HepG2 (cell line): Measurements from ENCODE around the gene KITLG. TPM values are rescaled to one million over a fixed set of nuclear protein-coding genes. Genes with fewer than 3 reads are reported as not detected.

Experiments used
- ATAC-seq: fragments of 200-7000 bp; cut with Tn5 transposase; 3 replicates; pipeline ENCODE4 v1.9.1; 2020; ENCODE audit warnings: mild to moderate bottlenecking, moderate library complexity
- BruUV-seq: library from RNA; stranded (reverse); fragments of 400-500 nt; replicated peaks from 2 replicates; lab custom pipeline; 2021; lab: Mats Ljungman, UMichigan
- CTCF ChIA-PET: fragments of 300-600 bp; formaldehyde crosslinking; extraction: SDS; loops from one replicate; lab custom pipeline; 2021; ENCODE audit warnings: low total read pairs, inconsistent platforms, low intra/inter-chr PET ratio; lab: Yijun Ruan, JAX
- POLR2A ChIA-PET: fragments of 350-600 bp; sonication (Branson Sonifier 250); formaldehyde crosslinking; loops from one replicate; lab custom pipeline; 2020; ENCODE audit warnings: antibody characterized with exemption, inconsistent platforms; lab: Yijun Ruan, JAX
- DNase-seq: peaks from one replicate; pipeline ENCODE4 v3.0.0-alpha.2; 2015; ENCODE audit warnings: low spot score
- FAIRE-seq: peaks from 3 replicates; lab custom pipeline; 2011; peaks lifted over from hg19 to GRCh38; lab: Jason Lieb, UNC
- H2AFZ ChIP-seq: one replicate; pipeline ENCODE4 v1.6.1; 2011; ENCODE audit warnings: low read length, inconsistent platforms
- H3K27ac ChIP-seq: fragments of 300-600 bp; 3 replicates; pipeline ENCODE4 v1.8.0; 2011; ENCODE audit warnings: mixed run types, mild to moderate bottlenecking, mixed read lengths, low read length, inconsistent platforms; ENCODE audit not compliant: insufficient read depth; ENCODE audit errors: extremely low read length
- H3K27me3 ChIP-seq, 2 experiments: fragments of 200-600 bp in 1 of 2; 2 replicates in 1 of 2; 3 replicates in 1 of 2; pipeline versions ENCODE4 v1.6.0 to v1.8.0; 2011; ENCODE audit warnings: low read length in 2 of 2, mild to moderate bottlenecking in 2 of 2, moderate library complexity in 2 of 2, inconsistent platforms in 1 of 2; ENCODE audit not compliant: insufficient read depth in 2 of 2, control insufficient read depth in 1 of 2
- H3K36me3 ChIP-seq, 2 experiments: fragments of 200-600 bp in 1 of 2; replicated peaks in 1 of 2; 2 replicates in 1 of 2; 3 replicates in 1 of 2; pipeline versions ENCODE4 v1.5.1 to v1.8.0; 2011; ENCODE audit warnings: low read length in 2 of 2, inconsistent platforms in 1 of 2; ENCODE audit not compliant: insufficient read depth in 2 of 2, control insufficient read depth in 1 of 2
- H3K4me1 ChIP-seq: 2 replicates; pipeline ENCODE4 v1.5.1; 2012; ENCODE audit warnings: low read length, inconsistent platforms; ENCODE audit not compliant: insufficient read depth
- H3K4me2 ChIP-seq: 2 replicates; pipeline ENCODE4 v1.6.0; 2011; ENCODE audit warnings: low read depth, low read length, inconsistent platforms
- H3K4me3 ChIP-seq, 3 experiments: fragments of 200-600 bp in 1 of 3; sonication (generic), shearing (Covaris generic) in 1 of 3; replicated peaks in 1 of 3; 2 replicates each; pipeline ENCODE4 v1.5.1; 2011 to 2016; ENCODE audit warnings: low read length in 3 of 3, inconsistent platforms in 2 of 3, low read depth in 2 of 3, mild to moderate bottlenecking in 2 of 3, control low read depth in 1 of 3, mixed read lengths in 1 of 3; ENCODE audit not compliant: insufficient read depth in 1 of 3
- H3K79me2 ChIP-seq: one replicate; pipeline ENCODE4 v1.6.1; 2011; ENCODE audit warnings: low read length, inconsistent platforms; ENCODE audit not compliant: insufficient read depth
- H3K9ac ChIP-seq: 2 replicates; pipeline ENCODE4 v1.6.0; 2011; ENCODE audit warnings: mild to moderate bottlenecking, low read depth, low read length, inconsistent platforms; ENCODE audit not compliant: insufficient read depth
- H3K9me3 ChIP-seq: 2 replicates; pipeline ENCODE4 v1.5.1; 2012; ENCODE audit warnings: mild to moderate bottlenecking, low read length
- H4K20me1 ChIP-seq: 2 replicates; pipeline ENCODE4 v1.6.0; 2011; ENCODE audit warnings: inconsistent platforms, mild to moderate bottlenecking, low read length, moderate library complexity; ENCODE audit not compliant: insufficient read depth
- ARID4A ChIP-seq: sonication (generic); formaldehyde crosslinking; IDR thresholded peaks from 2 replicates; pipeline ENCODE4 v1.5.0; 2020; ENCODE audit warnings: mild to moderate bottlenecking, missing genetic modification reagents, borderline replicate concordance
- ATF7 ChIP-seq, 2 experiments: fragments of 450-650 bp in 1 of 2; sonication (generic) in 1 of 2; formaldehyde crosslinking in 1 of 2; IDR thresholded peaks; 2 replicates each; pipeline versions ENCODE4 v1.4.0 to v1.6.1; 2016 to 2020; ENCODE audit warnings: antibody characterized with exemption in 1 of 2, mild to moderate bottlenecking in 1 of 2, missing genetic modification reagents in 1 of 2
- BRD4 ChIP-seq: sonication (generic); formaldehyde crosslinking; IDR thresholded peaks from 2 replicates; pipeline ENCODE4 v1.4.0; 2020; ENCODE audit warnings: missing genetic modification reagents
- CHD2 ChIP-seq: IDR thresholded peaks from 2 replicates; pipeline ENCODE4 v1.6.1; 2011; ENCODE audit warnings: low read depth, low read length, improper control_type of control experiment
- DBP ChIP-seq: sonication (generic); formaldehyde crosslinking; IDR thresholded peaks from 2 replicates; pipeline ENCODE4 v1.4.0; 2020; ENCODE audit warnings: missing genetic modification reagents; ENCODE audit errors: not compliant biosample characterization
- GTF3A ChIP-seq: sonication (generic); formaldehyde crosslinking; conservative IDR thresholded peaks from 2 replicates; pipeline ENCODE4 v1.4.0; 2020; ENCODE audit warnings: mild to moderate bottlenecking, missing genetic modification reagents
- HOXA9 ChIP-seq: sonication (generic); formaldehyde crosslinking; IDR thresholded peaks from 2 replicates; pipeline ENCODE4 v1.8.1; 2022; ENCODE audit warnings: missing genetic modification reagents, mild to moderate bottlenecking, moderate library complexity, borderline replicate concordance
- KDM6A ChIP-seq: IDR thresholded peaks from 2 replicates; pipeline ENCODE4 v1.6.1; 2016; ENCODE audit warnings: low read depth
- MTA3 ChIP-seq: sonication (generic); formaldehyde crosslinking; IDR thresholded peaks from 2 replicates; pipeline ENCODE4 v1.4.0; 2020; ENCODE audit warnings: missing genetic modification reagents
- NR2C2 ChIP-seq: sonication (generic); formaldehyde crosslinking; IDR thresholded peaks from 2 replicates; pipeline ENCODE4 v1.4.0; 2020; ENCODE audit warnings: missing genetic modification reagents, mild to moderate bottlenecking, moderate library complexity, borderline replicate concordance
- PAX8 ChIP-seq: sonication (generic); formaldehyde crosslinking; IDR thresholded peaks from 2 replicates; pipeline ENCODE4 v1.8.0; 2022; ENCODE audit warnings: mild to moderate bottlenecking, missing genetic modification reagents, borderline replicate concordance
- POLR2A ChIP-seq, 2 experiments: IDR thresholded peaks; 2 replicates each; pipeline ENCODE4 v1.6.1; 2011; ENCODE audit warnings: low read depth in 2 of 2, low read length in 2 of 2, mild to moderate bottlenecking in 1 of 2, moderate library complexity in 1 of 2; ENCODE audit not compliant: insufficient read depth in 1 of 2
- RCOR2 ChIP-seq: IDR thresholded peaks from 2 replicates; pipeline ENCODE4 v1.6.1; 2016; ENCODE audit warnings: missing biosample characterization, missing genetic modification reagents
- SRSF4 ChIP-seq: fragments of 200-400 bp; formaldehyde crosslinking; IDR thresholded peaks from one replicate; pipeline ENCODE4 v1.6.1; 2018; ENCODE audit warnings: mild to moderate bottlenecking, low read depth, low read length, moderate library complexity; ENCODE audit not compliant: poor library complexity, severe bottlenecking
- SSRP1 ChIP-seq: IDR thresholded peaks from 2 replicates; pipeline ENCODE4 v1.6.1; 2016; ENCODE audit warnings: control low read depth
- TOPORS ChIP-seq: sonication (generic); formaldehyde crosslinking; IDR thresholded peaks from 2 replicates; pipeline ENCODE4 v1.8.0; 2023; ENCODE audit warnings: mild to moderate bottlenecking, missing genetic modification reagents
- ZC3H13 ChIP-seq: sonication (generic); formaldehyde crosslinking; IDR thresholded peaks from 2 replicates; pipeline ENCODE4 v1.8.1; 2023; ENCODE audit warnings: mild to moderate bottlenecking, missing genetic modification reagents, moderate library complexity
- ZNF766 ChIP-seq: sonication (generic); formaldehyde crosslinking; IDR thresholded peaks from 2 replicates; pipeline ENCODE4 v1.5.0; 2020; ENCODE audit warnings: missing genetic modification reagents, borderline replicate concordance
- ZNF883 ChIP-seq: sonication (generic); formaldehyde crosslinking; IDR thresholded peaks from 2 replicates; pipeline ENCODE4 v1.5.1; 2020; ENCODE audit warnings: mild to moderate bottlenecking, missing genetic modification reagents; ENCODE audit errors: not compliant biosample characterization
- in situ Hi-C: cut with HindIII; loops from 2 replicates; pipeline ENCODE4 v1.10.0; 2017; ENCODE audit warnings: low pct_unique_long_range_greater_than_20kb; ENCODE audit not compliant: extremely low pct_ligation_motif_present
- intact Hi-C: fragments of 100-400 bp; cut with micrococcal nuclease; formaldehyde crosslinking; loops from one replicate; pipeline ENCODE4 v1.10.0; 2022; ENCODE audit not compliant: unreplicated experiment
- polyA plus RNA-seq, 8 experiments: library from polyadenylated mRNA; depleted of rRNA in 3 of 8; stranded (reverse) in 7 of 8; unstranded in 1 of 8; fragments of >200 nt; fragmentation: Illumina TruSeq in 4 of 8; extraction: Trizol in 4 of 8; gene quantifications; 2 replicates each; pipeline versions ENCODE4 v1.2.1 to v1.2.3, GENCODE V29; 2011 to 2016; ENCODE audit warnings: low read depth in 4 of 8, missing spikeins in 1 of 8, mixed read lengths in 1 of 8; ENCODE audit not compliant: insufficient read depth in 1 of 8
- total RNA-seq, 5 experiments: library from RNA; depleted of rRNA; stranded (reverse); fragments of >200 nt; fragmentation: Illumina TruSeq; extraction: Trizol; gene quantifications; 2 replicates each; pipeline ENCODE4 v1.2.3, GENCODE V29; 2016; ENCODE audit warnings: low read depth in 1 of 5

The KITLG gene
- total and polyA plus RNA-seq, 2 of the 13 experiments (the other 11 are each of a cell fraction or from before 2014, with no cell fraction given) = 0.66 to 4.3 TPM

- TF ChIP-seq ARID4A (CRISPR knock-in tag) (no peak), ATF7 (IDR thresholded peaks at IDR 0.05) (no peak), ATF7 (CRISPR knock-in tag; IDR thresholded peaks at IDR 0.05) (no peak), BRD4 (CRISPR knock-in tag) (no peak), CHD2 (no peak), NR2C2 (CRISPR knock-in tag) (no peak)
Measured at GRCh38 chr12:88448337-88448915, 131.8 kb downstream of the KITLG start (continued).

- DNase-seq = no peak
- in situ Hi-C loops = no loop called here
- BruUV-seq = no TSS peak
- ChIA-PET CTCF (no interaction called here), POLR2A (no interaction called here)
- no peaks in the 10 kb centered on the region for H3K79me2 ChIP-seq
- no peak overlapping the region for H3K9ac ChIP-seq
- H3K4me2 ChIP-seq = no peak overlapping the region
- H3K9me3 ChIP-seq = no peaks in the 10 kb centered on the region
- no peak overlapping the region for H3K4me3 ChIP-seq
- FAIRE-seq = no peak
- no peaks in the 10 kb centered on the region for H3K4me1 ChIP-seq
- no peaks in the 10 kb centered on the region for H3K36me3 ChIP-seq
- H3K27ac ChIP-seq = no peak overlapping the region
- H2AFZ ChIP-seq = no peak overlapping the region
- no peaks in the 10 kb centered on the region for H4K20me1 ChIP-seq
- intact Hi-C loops = no loop called here
- no peaks in the 10 kb centered on the region for H3K27me3 ChIP-seq
- ATAC-seq = no peak
- TF ChIP-seq PAX8 (CRISPR knock-in tag) (no peak), RCOR2 (CRISPR knock-in tag) (no peak), GTF3A (CRISPR knock-in tag) (no peak), TOPORS (CRISPR knock-in tag) (no peak), ZNF766 (CRISPR knock-in tag) (no peak), POLR2A (IDR thresholded peaks at IDR 0.05; ENCODE audit: insufficient read depth in 1 of 2, low read depth in 2 of 2, low read length in 2 of 2) (no peak), MTA3 (CRISPR knock-in tag) (no peak), HOXA9 (CRISPR knock-in tag) (no peak), ZC3H13 (CRISPR knock-in tag) (no peak), SSRP1 (CRISPR knock-in tag) (no peak), ZNF883 (CRISPR knock-in tag) (no peak), SRSF4 (no peak), KDM6A (CRISPR knock-in tag) (no peak), DBP (CRISPR knock-in tag) (no peak)
Measured at GRCh38 chr12:88445705-88446394, 134.4 kb downstream of the KITLG start.
